HG03139 (cell line): Measurements from ENCODE around the gene ADGRF5.

Experiments used
- ATAC-seq: cut with Tn5 transposase; IDR thresholded peaks from one replicate; pipeline ENCODE4 v1.9.1; 2021; ENCODE audit not compliant: unreplicated experiment

ADGRF5 gene

DNA sequence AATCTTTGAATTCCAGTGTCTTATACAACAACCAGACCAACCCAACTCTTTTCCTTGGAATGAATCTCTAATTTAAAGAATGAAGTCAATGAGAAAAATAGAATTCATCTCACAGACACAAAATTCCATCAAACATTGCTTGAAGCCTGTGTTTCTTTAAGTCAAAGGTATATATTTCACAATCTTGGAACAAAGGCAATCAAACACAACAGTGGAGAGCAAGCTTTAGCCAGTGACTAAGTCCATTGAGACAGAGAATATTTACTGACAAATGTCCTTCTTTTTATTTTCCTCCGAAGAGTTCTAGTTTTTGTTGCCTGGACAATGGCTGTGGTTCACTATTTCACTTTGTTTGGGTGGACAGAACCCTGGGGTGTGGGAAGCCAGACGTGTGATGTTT, 92.8 kb downstream of the ADGRF5 start:
- ATAC-seq, result no peak

- no peak for ATAC-seq
Observed at GRCh38 chr6:46821458-46821881, 100.3 kb downstream of the ADGRF5 start.

DNA sequence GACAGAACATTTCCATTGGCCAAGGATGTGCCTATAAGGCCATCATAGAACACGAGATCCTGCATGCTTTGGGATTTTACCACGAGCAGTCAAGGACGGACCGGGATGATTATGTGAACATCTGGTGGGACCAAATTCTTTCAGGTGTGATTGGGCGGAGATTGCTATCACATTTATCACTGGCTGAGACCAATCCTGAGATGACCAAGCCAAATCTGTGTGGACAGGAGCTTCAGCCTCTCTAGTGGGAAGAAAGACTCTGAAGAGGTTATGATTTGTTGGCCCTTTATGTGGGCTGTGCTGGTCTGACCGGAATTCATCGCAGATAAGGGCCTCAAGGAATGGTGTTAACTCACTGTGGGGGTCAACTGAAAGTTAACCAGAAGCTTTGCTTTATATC, 102.2 kb downstream of the ADGRF5 start:
- no peak for ATAC-seq

GRCh38 chr6:46816626-46817025, 105.1 kb downstream of the ADGRF5 start:
- no peak for ATAC-seq

- no peak for ATAC-seq
Observed at GRCh38 chr6:46815130-46815529, 106.6 kb downstream of the ADGRF5 start.

- no peak for ATAC-seq
Observed at GRCh38 chr6:46808806-46809205, 112.9 kb downstream of the ADGRF5 start.
